Prostate gland (tissue), 2 donors: ENCODE measurements around the gene STEAP2.

Experiments used
- POLR2A ChIP-seq: fragments of 450-650 bp; IDR thresholded peaks from one replicate; pipeline ENCODE4 v1.6.1; 2016; ENCODE audit warnings: antibody characterized with exemption, mild to moderate bottlenecking
- POLR2AphosphoS5 ChIP-seq: sonication (generic); formaldehyde crosslinking; IDR thresholded peaks from one replicate; pipeline ENCODE4 v1.6.1; 2017; ENCODE audit warnings: antibody characterized with exemption
- TF ChIP-seq, protein P1 (sequence below), 4 experiments: fragments of 200-600 bp in 2 of 4; fragments of 450-650 bp in 2 of 4; sonication (generic) in 2 of 4; IDR thresholded peaks; 1 replicate in 3 of 4; 2 replicates in 1 of 4; pipeline ENCODE4 v1.5.1; 2016 to 2019; ENCODE audit warnings: antibody characterized with exemption in 4 of 4, mild to moderate bottlenecking in 2 of 4, moderate library complexity in 2 of 4

DNA sequence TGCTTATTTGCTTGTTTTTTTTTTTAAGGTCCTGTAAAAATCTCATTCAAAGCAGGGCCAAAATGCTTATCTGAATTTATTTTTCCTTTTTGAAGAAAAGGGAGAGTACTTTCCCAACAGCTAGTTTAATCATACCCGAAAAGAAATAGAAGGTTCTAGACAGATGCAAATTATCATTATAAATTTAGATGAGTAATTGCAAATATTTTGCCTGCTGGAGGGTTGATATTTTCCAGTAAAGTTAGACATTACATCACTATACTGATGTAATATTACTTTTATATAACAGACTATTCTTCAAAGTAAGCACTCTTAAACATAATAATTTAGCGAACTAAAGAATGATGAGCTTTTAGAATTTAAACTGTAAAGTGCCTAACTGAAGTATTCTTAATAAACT, 19.3 kb downstream of the STEAP2 start:
- no peak for TF ChIP-seq POLR2A
- TF ChIP-seq, protein P1, sequence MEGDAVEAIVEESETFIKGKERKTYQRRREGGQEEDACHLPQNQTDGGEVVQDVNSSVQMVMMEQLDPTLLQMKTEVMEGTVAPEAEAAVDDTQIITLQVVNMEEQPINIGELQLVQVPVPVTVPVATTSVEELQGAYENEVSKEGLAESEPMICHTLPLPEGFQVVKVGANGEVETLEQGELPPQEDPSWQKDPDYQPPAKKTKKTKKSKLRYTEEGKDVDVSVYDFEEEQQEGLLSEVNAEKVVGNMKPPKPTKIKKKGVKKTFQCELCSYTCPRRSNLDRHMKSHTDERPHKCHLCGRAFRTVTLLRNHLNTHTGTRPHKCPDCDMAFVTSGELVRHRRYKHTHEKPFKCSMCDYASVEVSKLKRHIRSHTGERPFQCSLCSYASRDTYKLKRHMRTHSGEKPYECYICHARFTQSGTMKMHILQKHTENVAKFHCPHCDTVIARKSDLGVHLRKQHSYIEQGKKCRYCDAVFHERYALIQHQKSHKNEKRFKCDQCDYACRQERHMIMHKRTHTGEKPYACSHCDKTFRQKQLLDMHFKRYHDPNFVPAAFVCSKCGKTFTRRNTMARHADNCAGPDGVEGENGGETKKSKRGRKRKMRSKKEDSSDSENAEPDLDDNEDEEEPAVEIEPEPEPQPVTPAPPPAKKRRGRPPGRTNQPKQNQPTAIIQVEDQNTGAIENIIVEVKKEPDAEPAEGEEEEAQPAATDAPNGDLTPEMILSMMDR (IDR thresholded peaks at IDR 0.05), result no peak
- TF ChIP-seq POLR2AphosphoS5, result no peak
